Nephron progenitor cell (in vitro differentiated cells): Measurements from ENCODE around the gene LOXHD1.

Source experiments
- DNase-seq: peaks from one replicate; pipeline ENCODE4 v3.0.0; 2021
- H3K27ac Mint-ChIP-seq: 2 replicates; pipeline ENCODE4 v1.8.0; 2021; ENCODE audit warnings: mild to moderate bottlenecking, moderate library complexity, mixed read lengths
- H3K27me3 Mint-ChIP-seq: 2 replicates; pipeline ENCODE4 v1.8.0; 2021; ENCODE audit warnings: mild to moderate bottlenecking, low read depth, mixed read lengths; ENCODE audit not compliant: poor library complexity
- H3K36me3 Mint-ChIP-seq: 2 replicates; pipeline ENCODE4 v1.8.0; 2021; ENCODE audit warnings: low read depth, mixed read lengths
- H3K4me1 Mint-ChIP-seq: 2 replicates; pipeline ENCODE4 v1.8.0; 2021; ENCODE audit warnings: mixed read lengths
- H3K4me3 Mint-ChIP-seq: 2 replicates; pipeline ENCODE4 v1.8.0; 2021; ENCODE audit warnings: mild to moderate bottlenecking, moderate library complexity, mixed read lengths
- H3K9me3 Mint-ChIP-seq: 2 replicates; pipeline ENCODE4 v1.8.0; 2021; ENCODE audit warnings: mild to moderate bottlenecking, moderate library complexity, mixed read lengths
- CTCF ChIP-seq: fragments of 200-600 bp; sonication (generic); IDR thresholded peaks from 2 replicates; pipeline ENCODE4 v1.5.0; 2021; ENCODE audit warnings: antibody characterized with exemption

LOXHD1 gene

GRCh38 chr18:46459789-46460455 is 197.1 kb downstream of the LOXHD1 start:
- H3K36me3 Mint-ChIP-seq = peaks cover 43% of the 10 kb centered on the region
- peaks cover 5% of the 10 kb centered on the region for H3K27me3 Mint-ChIP-seq
- no peak for DNase-seq
- H3K27ac Mint-ChIP-seq = no peak overlapping the region
- peaks cover 38% of the 10 kb centered on the region for H3K4me1 Mint-ChIP-seq
- H3K4me3 Mint-ChIP-seq = no peak overlapping the region
- no peaks in the 10 kb centered on the region for H3K9me3 Mint-ChIP-seq
- TF ChIP-seq CTCF = no peak

- Mint-ChIP-seq H3K36me3 (peaks cover 54% of the 10 kb centered on the region), H3K9me3 (no peaks in the 10 kb centered on the region), H3K4me1 (peaks cover 26% of the 10 kb centered on the region), H3K4me3 (no peak overlapping the region), H3K27me3 (no peaks in the 10 kb centered on the region), H3K27ac (peak overlapping the region; percentile 6)
- DNase-seq = no peak
- TF ChIP-seq CTCF = no peak
These were observed 198.5 kb downstream of the LOXHD1 start for GRCh38 chr18:46458472-46458871.

- Mint-ChIP-seq H3K36me3 (peaks cover 68% of the 10 kb centered on the region), H3K27me3 (peaks cover 3% of the 10 kb centered on the region), H3K4me1 (peaks cover 11% of the 10 kb centered on the region), H3K9me3 (no peaks in the 10 kb centered on the region), H3K27ac (no peak overlapping the region), H3K4me3 (no peak overlapping the region)
- no peak for TF ChIP-seq CTCF
- no peak for DNase-seq
These were observed 200.3 kb downstream of the LOXHD1 start for GRCh38 chr18:46456691-46457090.

GRCh38 chr18:46452820-46453219 is 204.2 kb downstream of the LOXHD1 start:
- Mint-ChIP-seq H3K4me1 (no peaks in the 10 kb centered on the region), H3K27ac (no peak overlapping the region), H3K36me3 (peaks cover 89% of the 10 kb centered on the region), H3K4me3 (no peak overlapping the region), H3K27me3 (peaks cover 9% of the 10 kb centered on the region), H3K9me3 (no peaks in the 10 kb centered on the region)
- TF ChIP-seq CTCF = no peak
- DNase-seq = no peak

GRCh38 chr18:46449499-46449898 is 207.5 kb downstream of the LOXHD1 start:
- DNase-seq = no peak
- Mint-ChIP-seq H3K4me3 (no peak overlapping the region), H3K27ac (no peak overlapping the region), H3K9me3 (peaks cover 10% of the 10 kb centered on the region), H3K36me3 (peaks cover 86% of the 10 kb centered on the region), H3K4me1 (peaks cover 14% of the 10 kb centered on the region), H3K27me3 (peaks cover 17% of the 10 kb centered on the region)
- no peak for TF ChIP-seq CTCF

GRCh38 chr18:46449033-46449432 is 208.0 kb downstream of the LOXHD1 start:
- no peak for TF ChIP-seq CTCF
- Mint-ChIP-seq H3K4me1 (peaks cover 14% of the 10 kb centered on the region), H3K4me3 (no peak overlapping the region), H3K27ac (no peak overlapping the region), H3K36me3 (peaks cover 88% of the 10 kb centered on the region), H3K9me3 (peaks cover 15% of the 10 kb centered on the region), H3K27me3 (peaks cover 17% of the 10 kb centered on the region)
- no peak for DNase-seq
